Middle frontal gyrus (tissue), 1 donor: ENCODE results near the gene PPFIBP1.
A peak's percentile ranks its signal among the peaks of the same experiment; 100 is the strongest.
"Not testable (repeated sequence)": the region's sequence is repeated elsewhere in the genome, so short reads cannot be mapped to it uniquely, and the experiment has no call there.

ENCODE experiments used
- DNase-seq: peaks from one replicate; pipeline ENCODE4 v3.0.0-alpha.2; 2015; ENCODE audit warnings: low spot score; ENCODE audit errors: extremely low spot score

PPFIBP1 gene

DNA sequence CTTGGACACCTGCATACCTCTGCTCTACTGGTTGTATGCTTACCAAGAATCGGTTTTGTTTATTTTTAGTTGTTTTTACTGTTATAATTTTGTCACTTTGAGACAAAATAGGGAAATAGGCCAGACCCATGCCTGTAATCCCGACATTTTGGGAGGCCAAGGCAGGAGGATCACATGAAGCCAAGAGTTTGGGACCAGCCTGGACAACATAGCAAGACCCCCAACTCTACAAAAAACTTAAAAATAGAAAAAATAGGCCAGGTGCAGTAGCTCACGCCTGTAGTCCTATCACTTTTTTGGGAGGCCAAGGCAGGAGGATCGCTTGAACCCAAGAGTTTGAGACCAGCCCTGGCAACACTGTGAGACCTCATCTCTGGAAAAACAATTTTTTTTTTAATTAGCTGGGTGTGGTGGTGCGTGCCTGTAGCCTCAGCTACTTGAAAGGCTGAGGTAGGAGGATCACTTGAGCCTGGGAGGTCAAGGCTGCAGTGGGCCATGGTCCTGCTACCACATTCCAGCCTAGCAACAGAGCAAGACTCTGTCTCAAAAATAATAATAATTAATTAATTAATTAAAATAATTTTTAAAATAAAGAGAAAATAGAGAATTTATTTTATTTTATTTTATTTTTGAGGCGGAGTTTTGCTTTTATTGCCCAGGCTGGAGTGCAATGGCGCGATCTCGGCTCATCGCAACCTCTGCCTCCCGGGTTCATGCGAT lies 185.4 kb downstream of the PPFIBP1 start:
- DNase-seq, result no peak

GRCh38 chr12:27709932-27710591 lies 186.1 kb downstream of the PPFIBP1 start:
- peak; percentile 4 for DNase-seq

DNA sequence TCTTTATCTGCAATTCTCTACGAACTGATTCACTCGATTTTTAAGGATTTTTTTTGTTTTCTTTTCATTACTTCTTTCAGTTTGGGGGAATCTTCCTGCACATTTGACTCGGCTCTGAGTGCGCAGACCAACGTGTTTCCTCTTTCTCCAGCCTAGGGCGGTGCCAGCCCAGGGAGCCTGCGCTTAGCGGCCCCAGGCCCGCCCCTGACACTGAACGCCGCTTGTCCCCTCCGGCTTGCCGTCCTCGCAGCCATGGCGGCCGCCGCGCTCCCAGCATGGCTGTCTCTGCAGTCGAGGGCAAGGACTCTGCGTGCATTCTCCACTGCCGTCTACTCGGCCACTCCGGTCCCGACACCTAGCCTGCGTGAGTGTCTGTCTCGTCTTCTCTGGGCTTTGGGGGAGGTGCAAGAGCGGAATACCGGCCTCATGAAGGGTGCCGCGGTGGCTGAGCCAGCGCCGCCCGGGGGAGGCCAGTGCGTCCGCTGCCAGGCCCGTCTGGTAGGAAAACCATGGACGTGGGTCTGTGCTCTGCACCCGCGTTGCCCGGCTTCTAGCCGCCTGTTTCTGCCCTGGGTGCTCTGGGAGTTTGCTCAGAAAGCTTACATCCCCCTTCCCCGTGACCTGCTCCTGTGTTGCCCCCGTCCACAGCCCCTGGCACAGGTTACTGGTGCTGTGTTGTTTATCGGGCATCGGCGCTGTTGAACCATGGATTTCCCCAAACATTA lies 186.7 kb downstream of the PPFIBP1 start, which contains the start of gene MRPS35:
Gene MRPS35 (plus strand): TSS at position 241 of the 725 bp plus-strand sequence. CDS start 12 bp downstream, at position 253.
- peak; percentile 82 for DNase-seq

DNA sequence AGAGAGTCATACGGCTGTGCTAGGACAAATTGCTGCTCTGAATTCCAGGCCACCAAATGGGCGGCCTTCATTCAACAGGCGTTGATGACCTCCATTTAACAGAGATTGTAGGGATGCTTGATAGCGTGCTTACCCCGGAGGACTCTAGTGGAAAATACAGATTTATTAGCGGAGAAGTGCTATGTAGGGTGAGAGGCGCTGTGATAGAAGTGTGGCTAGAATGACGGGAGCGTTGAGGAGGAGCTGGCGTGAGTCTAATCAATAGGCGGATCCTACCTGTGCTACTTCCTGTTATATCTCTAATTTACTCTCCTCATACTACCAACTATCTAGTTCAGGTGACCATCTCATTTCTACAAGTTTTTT lies 187.3 kb downstream of the PPFIBP1 start:
- DNase-seq, result no peak

DNA sequence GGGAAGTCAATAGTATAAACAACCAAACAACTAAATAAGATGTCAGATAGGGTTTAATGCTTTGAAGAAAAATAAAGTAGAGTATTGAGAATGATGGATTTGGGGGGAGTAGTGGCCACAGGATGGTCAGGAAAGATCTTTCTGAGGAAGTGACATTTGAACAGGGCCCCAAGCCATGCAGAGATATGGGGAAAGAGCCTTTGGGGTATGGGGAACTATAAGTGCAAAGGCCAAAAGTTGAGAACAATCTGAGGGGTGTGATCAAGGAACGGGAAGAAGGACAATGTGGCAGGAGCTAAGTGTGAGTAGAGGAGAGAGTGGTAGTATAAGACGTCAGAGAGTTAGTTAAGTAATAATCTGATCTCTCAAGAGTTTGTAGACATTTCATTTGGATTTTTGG lies 188.0 kb downstream of the PPFIBP1 start:
- no peak for DNase-seq

DNA sequence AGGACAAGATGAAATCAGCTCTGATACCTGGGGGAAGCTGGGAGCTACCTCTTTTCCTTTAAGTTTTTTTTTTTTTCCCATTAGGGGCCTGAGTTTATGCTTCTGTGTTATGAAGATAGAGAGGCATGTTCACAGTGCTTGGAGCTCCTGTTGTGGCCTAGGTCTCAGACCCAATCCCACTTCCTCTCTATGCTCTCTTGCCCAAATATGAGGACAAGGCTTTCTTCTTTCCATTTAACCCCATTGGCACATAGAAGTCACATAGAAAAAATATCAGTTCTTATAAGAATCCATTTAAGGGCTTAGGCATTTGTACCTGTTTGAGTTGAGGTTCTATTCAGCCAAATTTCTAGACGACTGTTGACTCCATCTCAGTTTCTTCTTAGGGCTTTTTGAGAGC lies 199.2 kb downstream of the PPFIBP1 start:
- DNase-seq, result no peak

DNA sequence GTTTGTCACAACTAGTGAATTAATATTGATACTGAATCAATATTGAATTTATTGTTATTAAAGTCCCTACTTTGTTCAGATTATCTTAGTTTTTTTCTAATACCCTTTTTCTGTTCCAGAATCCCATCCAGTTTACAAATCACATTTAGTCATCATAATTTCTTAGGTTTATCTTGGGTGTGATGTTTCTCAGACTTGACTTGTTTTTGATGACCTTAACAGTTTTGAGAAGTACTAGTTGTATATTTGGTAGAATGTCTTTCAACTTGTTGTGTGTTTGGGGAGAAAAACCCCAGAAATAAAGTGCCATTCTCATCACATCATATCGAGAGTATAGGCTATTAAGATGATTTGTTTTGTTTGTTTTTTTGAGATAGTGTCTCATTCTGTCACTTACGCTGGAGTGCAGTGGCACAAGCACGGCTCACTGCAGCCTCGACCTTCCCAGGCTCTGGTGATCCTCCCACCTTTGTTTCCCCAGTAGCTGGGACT lies 206.1 kb downstream of the PPFIBP1 start:
- no peak for DNase-seq

DNA sequence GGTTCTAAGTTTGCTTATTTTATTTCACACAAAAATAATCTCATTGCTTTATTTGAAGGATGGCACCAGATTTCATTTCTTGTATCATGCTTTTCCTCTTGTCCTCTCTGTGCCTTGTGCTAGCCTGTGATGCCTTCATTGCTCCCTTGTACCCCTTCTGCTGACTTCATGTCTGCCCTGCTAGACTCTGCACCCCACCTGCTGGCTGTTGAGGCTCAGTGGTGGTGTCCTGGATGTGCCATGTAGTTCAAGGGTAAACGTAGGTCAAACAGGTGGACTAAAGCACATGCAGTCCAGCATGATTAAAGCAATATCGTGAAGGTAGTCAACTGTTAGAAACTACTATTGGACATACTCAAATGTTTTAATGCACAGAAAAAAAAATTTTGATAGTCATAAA lies 208.3 kb downstream of the PPFIBP1 start:
- DNase-seq, result no peak

DNA sequence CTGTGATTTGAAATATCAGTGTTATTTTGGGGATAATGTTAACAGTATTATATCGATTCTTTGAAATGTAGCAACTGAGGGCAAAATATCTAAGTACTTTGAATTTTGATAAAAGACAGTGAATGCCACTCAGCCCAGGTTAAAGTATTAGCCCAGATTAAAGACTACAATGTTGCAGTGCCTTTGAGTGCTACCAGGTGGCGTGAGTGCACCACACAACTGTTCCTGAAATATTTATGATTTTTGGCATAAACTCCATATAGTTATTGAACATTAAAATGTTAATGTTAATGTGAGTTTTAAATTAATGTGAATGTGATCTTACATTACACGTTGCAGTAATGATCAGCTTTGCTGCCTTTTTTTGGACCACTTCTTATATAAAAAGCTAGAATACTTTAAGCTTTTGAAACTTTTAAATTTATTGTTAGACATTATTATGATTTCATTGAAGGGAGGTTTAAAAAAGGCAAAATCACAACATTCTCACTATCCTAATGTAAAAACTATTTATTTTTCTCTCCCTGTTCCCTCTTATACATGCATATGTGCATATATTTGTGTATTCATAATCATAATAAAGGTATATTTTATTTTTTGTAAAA lies 209.1 kb downstream of the PPFIBP1 start:
- DNase-seq, result no peak

DNA sequence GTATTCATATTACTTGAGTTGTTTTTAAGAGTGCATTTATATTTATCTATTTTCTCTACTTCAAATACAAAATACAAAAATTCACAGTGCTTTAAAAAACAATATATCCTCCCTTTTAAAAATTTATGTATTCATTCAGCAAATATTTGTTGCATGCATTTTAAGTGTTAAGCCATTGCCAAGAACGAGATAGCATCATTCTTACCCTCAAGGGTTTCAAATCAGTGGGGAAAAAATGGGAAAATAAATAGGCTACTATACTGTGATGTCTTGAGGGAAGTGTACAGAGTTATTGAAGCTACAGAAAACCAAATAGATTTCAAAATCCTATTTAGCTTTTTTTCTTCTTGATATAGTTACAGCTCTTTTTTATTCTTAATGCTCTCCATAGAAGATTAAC lies 209.8 kb downstream of the PPFIBP1 start:
- DNase-seq, result no peak

DNA sequence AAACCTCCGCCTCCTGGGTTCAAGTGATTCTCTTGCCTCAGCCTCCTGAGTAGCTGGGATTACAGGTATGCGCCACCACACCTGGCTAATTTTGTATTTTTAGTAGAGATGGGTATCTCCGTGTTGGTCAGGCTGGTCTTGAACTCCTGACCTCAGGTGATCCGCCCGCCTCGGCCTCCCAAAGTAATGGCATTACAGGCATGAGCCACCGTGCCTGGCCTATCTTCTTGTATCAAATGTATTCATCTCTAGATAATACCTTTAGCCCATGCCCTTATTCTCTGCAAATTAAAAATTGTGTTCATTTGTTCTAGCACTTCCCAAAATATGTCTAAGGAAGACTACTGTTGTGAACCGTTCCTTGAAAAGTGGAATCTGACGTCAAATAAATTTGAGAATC lies 210.3 kb downstream of the PPFIBP1 start:
- DNase-seq, result not testable (repeated sequence)

DNA sequence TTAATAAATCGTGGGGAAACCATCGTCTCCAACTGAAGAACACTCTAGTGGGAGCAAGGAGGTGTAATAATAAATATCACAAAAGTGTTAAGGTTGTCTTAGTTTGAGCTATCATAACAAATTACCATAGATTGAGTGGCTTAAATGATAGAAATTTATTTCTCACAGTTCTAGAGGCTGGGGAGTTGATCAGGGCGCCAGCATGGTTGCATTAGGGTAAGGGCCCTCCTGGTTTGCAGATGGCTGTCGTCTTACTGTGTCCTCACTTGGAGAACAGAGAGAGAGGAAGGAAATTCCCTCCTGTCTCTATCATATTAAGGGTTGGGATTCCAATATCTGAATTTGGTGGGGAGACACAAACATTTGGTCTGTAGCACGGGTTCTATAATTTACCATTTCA lies 219.6 kb downstream of the PPFIBP1 start:
- no peak for DNase-seq
